GM12872 (cell line): Measurements from ENCODE around the gene SEL1L3.

Source experiments
- CTCF ChIP-seq: IDR thresholded peaks from 3 replicates; pipeline ENCODE4 v1.5.1; 2011; ENCODE audit warnings: low read depth, mild to moderate bottlenecking, low read length, moderate library complexity; ENCODE audit not compliant: insufficient read depth

The SEL1L3 gene

GRCh38 chr4:25834411-25835107 is 28.2 kb downstream of the SEL1L3 start:
- TF ChIP-seq CTCF: no peak

- no peak for TF ChIP-seq CTCF
Observed at GRCh38 chr4:25830548-25830947, 32.2 kb downstream of the SEL1L3 start.

GRCh38 chr4:25827897-25828296 is 34.9 kb downstream of the SEL1L3 start:
- no peak for TF ChIP-seq CTCF

- no peak for TF ChIP-seq CTCF
Observed at GRCh38 chr4:25827373-25827772, 35.4 kb downstream of the SEL1L3 start.

- TF ChIP-seq CTCF: no peak
Observed at GRCh38 chr4:25826074-25826752, 36.6 kb downstream of the SEL1L3 start.

GRCh38 chr4:25823632-25824031 is 39.2 kb downstream of the SEL1L3 start:
- no peak for TF ChIP-seq CTCF

GRCh38 chr4:25821899-25822298 is 40.9 kb downstream of the SEL1L3 start:
- TF ChIP-seq CTCF: no peak
